ENCODE data around the gene NCKAP5.

The NCKAP5 gene

GRCh38 chr2:132863961-132864360, 704.3 kb downstream of the NCKAP5 start:
- H3K27me3 ChIP-seq (ENCODE audit: insufficient read depth, low read length), result no peaks in the 10 kb centered on the region
- no peaks in the 10 kb centered on the region for H3F3A ChIP-seq (ENCODE audit: insufficient read depth, low read length)
- no peaks in the 10 kb centered on the region for H3K36me3 ChIP-seq (ENCODE audit: insufficient read depth, low read length)
- H3K4me2 ChIP-seq (ENCODE audit: low read length), result no peak overlapping the region
- no peak overlapping the region for H2AFZ ChIP-seq (ENCODE audit: low read length)
- no peaks in the 10 kb centered on the region for H3K9me3 ChIP-seq (ENCODE audit: low read length)
- no peaks in the 10 kb centered on the region for H4K20me1 ChIP-seq (ENCODE audit: insufficient read depth, low read length)
- H3K79me2 ChIP-seq (ENCODE audit: insufficient read depth, low read length), result no peaks in the 10 kb centered on the region
- no peak overlapping the region for H3K9ac ChIP-seq (ENCODE audit: low read length)
- H3K27ac ChIP-seq (ENCODE audit: low read depth, low read length, poor library complexity, severe bottlenecking), result no peak overlapping the region
- H3K4me1 ChIP-seq (ENCODE audit: insufficient read depth, low read length, severe bottlenecking), result no peaks in the 10 kb centered on the region
- no peak overlapping the region for H3K4me3 ChIP-seq (ENCODE audit: low read depth, low read length, poor library complexity, severe bottlenecking)
- no peaks in the 10 kb centered on the region for H3K9me2 ChIP-seq (ENCODE audit: low read depth, low read length)
- TF ChIP-seq, protein P1, sequence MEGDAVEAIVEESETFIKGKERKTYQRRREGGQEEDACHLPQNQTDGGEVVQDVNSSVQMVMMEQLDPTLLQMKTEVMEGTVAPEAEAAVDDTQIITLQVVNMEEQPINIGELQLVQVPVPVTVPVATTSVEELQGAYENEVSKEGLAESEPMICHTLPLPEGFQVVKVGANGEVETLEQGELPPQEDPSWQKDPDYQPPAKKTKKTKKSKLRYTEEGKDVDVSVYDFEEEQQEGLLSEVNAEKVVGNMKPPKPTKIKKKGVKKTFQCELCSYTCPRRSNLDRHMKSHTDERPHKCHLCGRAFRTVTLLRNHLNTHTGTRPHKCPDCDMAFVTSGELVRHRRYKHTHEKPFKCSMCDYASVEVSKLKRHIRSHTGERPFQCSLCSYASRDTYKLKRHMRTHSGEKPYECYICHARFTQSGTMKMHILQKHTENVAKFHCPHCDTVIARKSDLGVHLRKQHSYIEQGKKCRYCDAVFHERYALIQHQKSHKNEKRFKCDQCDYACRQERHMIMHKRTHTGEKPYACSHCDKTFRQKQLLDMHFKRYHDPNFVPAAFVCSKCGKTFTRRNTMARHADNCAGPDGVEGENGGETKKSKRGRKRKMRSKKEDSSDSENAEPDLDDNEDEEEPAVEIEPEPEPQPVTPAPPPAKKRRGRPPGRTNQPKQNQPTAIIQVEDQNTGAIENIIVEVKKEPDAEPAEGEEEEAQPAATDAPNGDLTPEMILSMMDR (IDR thresholded peaks at IDR 0.05; ENCODE audit: low read length), result no peak
- no peak for TF ChIP-seq EZH2 (IDR thresholded peaks at IDR 0.05; ENCODE audit: borderline replicate concordance, low read length)

DNA sequence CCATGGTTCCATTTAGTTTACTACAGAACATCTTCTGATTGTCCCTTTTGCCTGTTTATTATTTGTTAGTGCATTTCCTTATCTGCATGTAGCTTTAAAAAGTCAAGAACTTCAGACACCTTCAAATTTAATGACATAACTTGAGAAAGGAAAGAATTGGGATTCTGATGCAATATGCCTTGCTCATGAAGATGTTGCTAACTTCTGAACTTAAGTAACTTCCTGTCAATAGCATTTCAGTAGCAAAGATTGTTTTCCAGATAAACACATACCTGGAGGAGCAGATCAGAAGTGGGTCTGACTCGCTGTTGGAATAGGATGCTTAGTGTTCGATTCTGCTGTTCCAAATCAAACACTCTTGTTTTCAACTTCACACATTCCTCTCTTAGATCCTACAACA, 708.0 kb downstream of the NCKAP5 start:
- Histone ChIP-seq H3K4me2 (ENCODE audit: low read length) (no peak overlapping the region), H3K9me3 (ENCODE audit: low read length) (no peaks in the 10 kb centered on the region), H3K27me3 (ENCODE audit: insufficient read depth, low read length) (no peaks in the 10 kb centered on the region), H3K4me3 (ENCODE audit: low read depth, low read length, poor library complexity, severe bottlenecking) (no peak overlapping the region), H3K36me3 (ENCODE audit: insufficient read depth, low read length) (no peaks in the 10 kb centered on the region), H3K4me1 (ENCODE audit: insufficient read depth, low read length, severe bottlenecking) (no peaks in the 10 kb centered on the region), H3K9ac (ENCODE audit: low read length) (no peak overlapping the region), H4K20me1 (ENCODE audit: insufficient read depth, low read length) (no peaks in the 10 kb centered on the region), H3K27ac (ENCODE audit: low read depth, low read length, poor library complexity, severe bottlenecking) (no peak overlapping the region), H2AFZ (ENCODE audit: low read length) (no peak overlapping the region), H3K9me2 (ENCODE audit: low read depth, low read length) (no peaks in the 10 kb centered on the region), H3F3A (ENCODE audit: insufficient read depth, low read length) (no peaks in the 10 kb centered on the region), H3K79me2 (ENCODE audit: insufficient read depth, low read length) (no peaks in the 10 kb centered on the region)
- TF ChIP-seq EZH2 (IDR thresholded peaks at IDR 0.05; ENCODE audit: borderline replicate concordance, low read length), result no peak
- TF ChIP-seq, protein P1 (IDR thresholded peaks at IDR 0.05; ENCODE audit: low read length), result no peak

- Histone ChIP-seq H3K36me3 (ENCODE audit: insufficient read depth, low read length) (no peaks in the 10 kb centered on the region), H3K27ac (ENCODE audit: low read depth, low read length, poor library complexity, severe bottlenecking) (no peak overlapping the region), H3K9ac (ENCODE audit: low read length) (no peak overlapping the region), H4K20me1 (ENCODE audit: insufficient read depth, low read length) (no peaks in the 10 kb centered on the region), H3K4me3 (ENCODE audit: low read depth, low read length, poor library complexity, severe bottlenecking) (no peak overlapping the region), H3K79me2 (ENCODE audit: insufficient read depth, low read length) (no peaks in the 10 kb centered on the region), H3K4me2 (ENCODE audit: low read length) (no peak overlapping the region), H2AFZ (ENCODE audit: low read length) (no peak overlapping the region), H3F3A (ENCODE audit: insufficient read depth, low read length) (no peaks in the 10 kb centered on the region), H3K9me2 (ENCODE audit: low read depth, low read length) (no peaks in the 10 kb centered on the region), H3K9me3 (ENCODE audit: low read length) (no peaks in the 10 kb centered on the region), H3K4me1 (ENCODE audit: insufficient read depth, low read length, severe bottlenecking) (no peaks in the 10 kb centered on the region), H3K27me3 (ENCODE audit: insufficient read depth, low read length) (no peaks in the 10 kb centered on the region)
- TF ChIP-seq EZH2 (IDR thresholded peaks at IDR 0.05; ENCODE audit: borderline replicate concordance, low read length), result no peak
- TF ChIP-seq, protein P1 (IDR thresholded peaks at IDR 0.05; ENCODE audit: low read length), result no peak
Observed at GRCh38 chr2:132859590-132859989, 708.7 kb downstream of the NCKAP5 start.
